DMS53 (cell line): ENCODE results near the gene VEZF1.

Experiments
- DNase-seq: peaks from one replicate; lab custom pipeline; 2025; lab: John Stamatoyannopoulos, UW

VEZF1 gene

DNA sequence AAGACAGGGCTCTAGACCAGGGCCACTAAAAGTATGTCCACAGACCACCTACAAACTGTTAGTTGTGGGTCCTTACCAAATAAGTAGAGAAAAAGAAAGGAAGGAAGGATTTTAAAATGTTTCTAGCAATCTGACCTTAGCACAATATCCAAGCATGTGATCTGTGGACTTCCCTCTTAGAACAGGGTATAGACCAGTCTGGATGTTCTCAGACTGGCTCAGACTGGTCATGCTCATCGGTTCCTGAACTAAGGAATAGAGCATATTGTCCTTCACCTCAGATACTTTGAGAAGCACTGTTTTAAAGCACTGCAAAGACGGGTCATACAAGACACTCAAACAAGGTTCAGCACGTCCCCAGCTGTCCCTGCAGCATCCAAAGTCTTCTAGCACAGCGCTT, 58.7 kb downstream of the VEZF1 start:
- DNase-seq: no peak

DNA sequence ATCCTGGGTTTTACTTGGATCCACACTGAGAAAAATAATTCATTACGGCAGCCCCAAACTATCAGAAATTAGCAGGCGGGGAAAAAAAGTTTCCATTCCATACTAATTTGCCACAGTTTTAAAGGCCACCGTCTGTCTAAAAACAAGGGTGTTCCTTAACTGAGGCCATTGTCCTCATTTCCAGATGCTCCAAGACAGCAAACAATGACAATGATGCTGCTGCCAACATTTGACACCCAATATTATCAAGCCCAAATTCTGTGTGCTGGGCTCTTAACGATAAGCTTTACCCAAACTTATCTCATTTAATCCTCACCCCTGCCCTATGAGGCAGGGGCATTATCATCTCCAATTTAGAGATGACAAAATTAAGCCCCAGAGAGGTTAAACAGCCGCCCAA, 59.1 kb downstream of the VEZF1 start:
- no peak for DNase-seq

DNA sequence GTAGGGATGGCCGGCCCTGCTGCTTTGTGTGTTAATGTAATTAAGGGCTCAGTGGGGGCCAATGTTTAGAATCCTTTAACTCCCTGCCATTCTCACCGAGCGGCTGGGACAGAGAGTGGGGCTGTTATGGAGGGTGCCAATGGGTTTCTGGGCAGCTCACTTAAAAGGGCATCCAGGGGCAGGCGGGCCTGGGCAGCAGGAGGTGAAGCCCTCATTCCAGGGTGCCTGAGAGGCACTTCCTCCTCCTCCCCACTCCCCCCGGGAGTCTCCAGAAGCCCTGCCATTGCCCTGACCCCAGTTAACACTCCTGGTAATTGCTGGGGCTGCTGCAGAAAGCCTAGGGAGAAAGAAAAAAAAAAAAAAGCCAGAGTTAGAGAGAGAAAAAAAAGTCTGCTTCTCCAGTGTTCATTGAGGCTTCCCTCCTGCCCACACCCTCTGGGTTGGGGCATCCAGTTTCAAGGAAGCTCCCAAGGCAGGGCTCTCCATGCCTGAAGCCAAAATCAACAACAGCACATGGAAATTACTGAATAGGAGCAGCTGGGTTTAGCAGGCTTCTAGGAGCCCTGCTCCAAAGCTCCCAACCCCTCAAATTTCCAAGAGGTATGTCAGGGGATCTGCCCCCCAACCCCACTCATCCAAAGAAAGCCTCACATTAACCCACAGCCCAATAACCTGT, 60.9 kb downstream of the VEZF1 start:
- peak; percentile 54 for DNase-seq

DNA sequence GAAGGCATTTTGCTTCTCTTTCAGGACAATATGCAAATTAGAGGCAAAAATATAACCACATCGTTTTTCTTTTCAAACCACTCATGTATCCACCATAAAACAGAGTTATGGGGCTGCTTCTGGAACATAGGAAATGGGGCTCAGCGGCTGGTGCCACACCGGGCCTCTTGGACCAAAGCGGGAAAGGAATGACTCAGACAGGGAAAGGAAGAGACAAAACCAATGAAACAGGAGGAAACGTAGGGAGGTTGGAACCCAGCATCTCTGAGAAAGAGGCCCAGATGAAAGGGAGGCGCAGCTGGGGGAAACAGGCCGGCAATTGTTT, 61.4 kb downstream of the VEZF1 start:
- DNase-seq: no peak

DNA sequence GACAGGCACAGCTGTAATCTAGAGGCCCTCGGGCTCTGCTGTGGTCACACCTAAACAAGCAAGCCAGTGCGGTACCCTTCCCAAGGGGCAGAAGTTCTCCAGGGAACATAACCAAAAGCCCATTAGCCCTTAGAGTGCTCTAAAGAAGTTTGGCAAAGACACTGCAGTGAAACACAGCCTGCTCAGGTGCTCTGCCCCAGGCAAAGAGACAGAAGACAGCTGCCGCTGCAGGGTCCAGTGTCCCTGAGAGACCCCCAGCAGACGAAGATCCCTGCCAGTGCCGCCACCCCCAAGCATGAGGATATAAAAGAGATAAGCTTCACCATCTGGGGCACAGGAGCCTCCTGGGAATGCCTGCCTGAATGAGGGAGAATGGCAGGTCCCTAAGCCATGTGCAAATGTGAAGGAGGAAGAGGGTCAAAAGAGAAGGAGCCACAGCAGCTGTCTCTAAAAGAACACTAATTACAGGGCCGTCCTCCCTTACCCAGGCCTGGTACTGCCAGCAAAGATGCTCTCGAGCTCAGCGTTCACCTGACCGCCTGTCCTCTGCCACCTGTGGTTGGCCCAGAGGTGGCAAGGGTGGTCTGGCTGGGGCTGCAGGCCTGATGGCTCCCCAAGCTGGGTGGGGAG, 62.6 kb downstream of the VEZF1 start:
- DNase-seq: no peak

DNA sequence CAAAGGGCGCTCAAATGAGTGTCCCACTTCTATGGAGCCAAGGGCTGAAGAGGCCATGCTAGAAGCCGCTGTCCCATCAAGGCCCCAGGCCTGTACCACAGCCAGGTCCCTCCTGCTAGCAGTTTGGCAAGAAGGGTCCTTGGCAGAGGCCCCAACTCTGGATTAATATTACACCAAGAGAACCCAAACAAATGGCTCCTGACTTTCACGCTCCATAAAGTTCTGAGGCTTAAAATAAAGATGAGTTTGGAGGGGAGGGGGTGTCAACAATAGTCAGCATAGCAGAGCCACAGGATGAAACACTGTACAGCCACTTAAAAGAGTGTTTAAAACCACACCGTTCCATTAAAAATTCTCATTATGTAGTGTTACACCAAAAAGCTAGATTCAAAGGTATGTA, 63.4 kb downstream of the VEZF1 start:
- no peak for DNase-seq
